ENCODE measurements around the gene LIMA1.
"Not testable (repeated sequence)": the region's sequence is repeated elsewhere in the genome, so short reads cannot be mapped to it uniquely, and the experiment has no call there.

Gene LIMA1

DNA sequence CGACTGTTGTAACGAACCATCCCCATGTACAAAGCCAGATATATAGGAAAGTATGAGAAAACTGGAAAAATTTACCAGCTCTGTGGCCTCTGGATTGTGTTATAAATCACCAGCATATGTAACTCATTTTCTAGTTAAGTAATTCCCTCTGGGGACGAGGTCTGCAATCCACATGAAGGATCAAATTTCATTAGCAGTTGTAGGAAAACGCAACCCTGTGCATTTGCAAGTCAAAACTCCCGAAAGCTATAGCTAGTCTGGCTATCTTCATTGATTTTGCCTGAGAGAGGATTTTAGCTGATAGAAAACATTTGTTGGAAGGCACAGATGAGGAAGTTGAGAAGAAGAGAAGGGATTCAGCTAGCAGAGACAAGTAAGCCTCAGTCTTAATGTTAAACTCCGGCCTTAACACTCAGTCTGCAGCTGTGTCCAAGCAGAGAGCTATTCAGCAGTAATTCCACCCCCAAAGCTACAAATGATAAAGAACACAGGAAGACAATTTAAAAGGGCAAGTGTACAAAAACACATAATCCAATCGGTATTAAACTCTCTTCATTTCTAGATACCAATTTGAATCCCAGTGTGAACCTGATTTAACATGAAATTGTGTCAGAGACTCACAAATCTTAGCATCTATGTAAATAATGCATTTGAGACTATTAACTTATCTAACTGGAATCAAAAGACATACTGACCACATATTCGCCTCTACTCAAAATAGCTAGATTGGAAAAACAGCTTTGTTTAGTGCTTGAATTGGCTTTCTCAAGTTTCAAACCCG lies 61.9 kb downstream of the LIMA1 start:
- peaks cover 21% of the 10 kb centered on the region for H3K4me1 ChIP-seq (ENCODE audit: control insufficient read depth, insufficient read depth, low read length)
- no peaks in the 10 kb centered on the region for H3K27me3 ChIP-seq (ENCODE audit: control insufficient read depth, insufficient read depth, low read length)
- H3K9ac ChIP-seq (ENCODE audit: low read length), result peak overlapping the region; percentile 56
- no peaks in the 10 kb centered on the region for H3K9me3 ChIP-seq (ENCODE audit: control insufficient read depth, low read length)
- H3K4me3 ChIP-seq (ENCODE audit: low read length), result peak overlapping the region; percentile 32
- H3K36me3 ChIP-seq (ENCODE audit: control insufficient read depth, insufficient read depth, low read length), result no peaks in the 10 kb centered on the region

DNA sequence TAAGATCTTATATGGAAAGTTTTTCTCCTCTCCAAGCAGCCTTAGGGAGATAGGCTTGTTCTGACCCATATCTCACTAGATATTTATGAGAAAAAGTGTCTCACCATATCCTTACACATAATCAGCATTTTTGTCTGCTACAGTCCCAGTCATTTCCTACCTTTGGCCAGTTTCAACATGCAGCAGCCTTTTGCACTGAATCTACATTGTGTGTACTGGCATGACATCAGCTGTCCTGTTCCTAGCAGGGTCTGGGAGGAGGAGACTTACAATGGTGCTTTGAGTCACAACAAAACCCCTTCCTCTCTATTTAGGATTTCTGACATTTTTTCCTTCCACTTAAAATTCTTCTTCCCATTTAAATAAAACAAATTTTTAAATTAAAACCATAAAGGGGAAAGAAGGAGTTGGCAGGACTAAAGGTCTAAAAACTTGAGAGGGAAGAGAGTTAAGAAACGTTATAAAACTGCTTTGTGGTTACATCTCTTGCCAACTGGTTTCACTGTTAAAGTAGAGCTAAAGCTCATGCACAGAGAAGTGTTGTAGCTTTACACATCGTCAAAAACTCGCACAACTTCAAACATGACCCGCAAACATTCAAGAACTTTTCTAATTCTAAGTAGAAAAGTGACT lies 62.8 kb downstream of the LIMA1 start:
- no peaks in the 10 kb centered on the region for H3K27me3 ChIP-seq (ENCODE audit: control insufficient read depth, insufficient read depth, low read length)
- no peaks in the 10 kb centered on the region for H3K36me3 ChIP-seq (ENCODE audit: control insufficient read depth, insufficient read depth, low read length)
- H3K4me3 ChIP-seq (ENCODE audit: low read length), result peak overlapping the region; percentile 32
- no peak overlapping the region for H3K9ac ChIP-seq (ENCODE audit: low read length)
- H3K9me3 ChIP-seq (ENCODE audit: control insufficient read depth, low read length), result no peaks in the 10 kb centered on the region
- H3K4me1 ChIP-seq (ENCODE audit: control insufficient read depth, insufficient read depth, low read length), result peaks cover 21% of the 10 kb centered on the region

DNA sequence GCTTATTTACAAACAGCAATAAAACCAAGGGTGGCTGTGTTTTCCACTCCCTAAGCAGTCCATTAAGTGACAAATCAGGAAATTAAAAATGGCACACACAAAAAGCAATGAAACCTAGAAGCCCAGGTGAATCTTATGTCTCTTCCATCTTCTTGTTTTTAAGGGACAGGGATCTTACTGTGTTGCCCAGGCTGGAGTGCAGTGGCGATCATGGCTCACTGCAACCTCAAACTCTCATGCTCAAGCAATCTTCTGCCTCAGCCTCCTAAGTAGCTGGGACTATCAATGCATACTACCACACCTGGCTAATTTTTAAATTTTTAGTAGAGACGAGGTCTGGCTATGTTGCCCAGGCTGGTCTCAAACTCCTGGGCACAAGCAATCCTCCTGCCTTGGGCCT lies 63.8 kb downstream of the LIMA1 start:
- Histone ChIP-seq H3K4me1 (ENCODE audit: control insufficient read depth, insufficient read depth, low read length) (peaks cover 20% of the 10 kb centered on the region), H3K4me3 (ENCODE audit: low read length) (no peak overlapping the region), H3K9ac (ENCODE audit: low read length) (no peak overlapping the region), H3K36me3 (ENCODE audit: control insufficient read depth, insufficient read depth, low read length) (no peaks in the 10 kb centered on the region), H3K9me3 (ENCODE audit: control insufficient read depth, low read length) (no peaks in the 10 kb centered on the region), H3K27me3 (ENCODE audit: control insufficient read depth, insufficient read depth, low read length) (no peaks in the 10 kb centered on the region)

DNA sequence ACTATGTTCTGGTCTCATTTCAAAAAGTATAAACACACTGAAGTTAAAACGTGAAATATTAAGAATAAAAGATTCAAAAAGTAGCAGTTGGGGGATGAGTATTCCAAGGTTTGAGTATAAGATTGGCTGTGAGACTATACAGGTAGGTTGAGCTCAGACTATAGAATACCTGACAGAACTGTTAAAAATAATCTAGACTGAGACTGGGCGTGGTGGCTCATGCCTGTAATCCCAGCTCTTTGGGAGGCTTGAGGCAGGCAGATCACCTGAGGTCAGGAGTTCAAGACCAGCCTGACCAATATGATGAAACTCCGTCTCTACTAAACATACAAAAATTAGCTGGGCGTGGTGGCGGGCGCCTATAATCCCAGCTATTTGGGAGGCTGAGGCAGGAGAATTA lies 64.3 kb downstream of the LIMA1 start:
- H3K36me3 ChIP-seq (ENCODE audit: control insufficient read depth, insufficient read depth, low read length); H3K4me3 ChIP-seq (ENCODE audit: low read length); H3K9me3 ChIP-seq (ENCODE audit: control insufficient read depth, low read length); H3K27me3 ChIP-seq (ENCODE audit: control insufficient read depth, insufficient read depth, low read length); H3K9ac ChIP-seq (ENCODE audit: low read length): not testable (repeated sequence)
- H3K4me1 ChIP-seq (ENCODE audit: control insufficient read depth, insufficient read depth, low read length), result peaks cover 15% of the 10 kb centered on the region

DNA sequence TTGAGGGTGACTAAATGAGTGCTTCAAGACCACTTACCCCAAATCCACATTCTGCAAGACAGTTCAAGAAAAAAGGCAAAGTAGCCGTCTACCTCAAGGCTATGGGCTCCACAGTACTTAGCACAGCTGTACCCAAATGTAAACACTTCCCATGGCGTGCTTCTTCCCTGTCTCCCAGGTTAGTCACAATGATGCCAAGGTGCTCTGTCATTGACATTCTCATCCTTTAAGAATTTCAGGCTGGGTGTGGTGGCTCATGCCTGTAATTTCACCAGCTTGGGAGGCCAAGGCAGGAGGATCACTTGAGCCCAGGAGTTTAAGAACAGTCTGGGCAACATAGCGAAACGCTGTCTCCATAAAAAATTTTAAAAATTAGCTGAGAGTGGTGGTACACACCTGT lies 64.9 kb downstream of the LIMA1 start:
- Histone ChIP-seq H3K9me3 (ENCODE audit: control insufficient read depth, low read length) (no peaks in the 10 kb centered on the region), H3K36me3 (ENCODE audit: control insufficient read depth, insufficient read depth, low read length) (no peaks in the 10 kb centered on the region), H3K9ac (ENCODE audit: low read length) (no peak overlapping the region), H3K27me3 (ENCODE audit: control insufficient read depth, insufficient read depth, low read length) (no peaks in the 10 kb centered on the region), H3K4me3 (ENCODE audit: low read length) (no peak overlapping the region), H3K4me1 (ENCODE audit: control insufficient read depth, insufficient read depth, low read length) (peaks cover 11% of the 10 kb centered on the region)

DNA sequence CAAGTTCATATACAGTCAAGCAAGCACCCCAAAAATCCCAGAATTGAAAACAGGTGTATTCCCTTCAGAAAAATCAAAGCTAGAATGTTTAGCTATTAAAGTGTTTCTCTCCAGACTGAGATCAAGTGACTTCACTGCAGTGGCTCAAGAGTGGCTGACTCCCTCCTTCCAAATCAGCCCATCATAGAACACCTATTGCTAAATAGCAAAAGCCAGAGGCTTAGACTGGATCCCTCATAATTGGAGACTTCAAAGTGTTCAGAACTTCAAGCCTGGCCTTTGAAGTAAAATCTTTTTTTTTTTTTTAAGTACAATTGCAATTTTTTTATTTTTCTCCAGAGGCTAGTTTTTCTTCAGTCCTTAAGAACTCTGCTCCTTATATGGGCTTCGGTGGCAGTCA lies 66.1 kb downstream of the LIMA1 start:
- Histone ChIP-seq H3K4me1 (ENCODE audit: control insufficient read depth, insufficient read depth, low read length) (peaks cover 2% of the 10 kb centered on the region), H3K9ac (ENCODE audit: low read length) (no peak overlapping the region), H3K27me3 (ENCODE audit: control insufficient read depth, insufficient read depth, low read length) (no peaks in the 10 kb centered on the region), H3K4me3 (ENCODE audit: low read length) (no peak overlapping the region), H3K9me3 (ENCODE audit: control insufficient read depth, low read length) (no peaks in the 10 kb centered on the region), H3K36me3 (ENCODE audit: control insufficient read depth, insufficient read depth, low read length) (peaks cover 3% of the 10 kb centered on the region)

DNA sequence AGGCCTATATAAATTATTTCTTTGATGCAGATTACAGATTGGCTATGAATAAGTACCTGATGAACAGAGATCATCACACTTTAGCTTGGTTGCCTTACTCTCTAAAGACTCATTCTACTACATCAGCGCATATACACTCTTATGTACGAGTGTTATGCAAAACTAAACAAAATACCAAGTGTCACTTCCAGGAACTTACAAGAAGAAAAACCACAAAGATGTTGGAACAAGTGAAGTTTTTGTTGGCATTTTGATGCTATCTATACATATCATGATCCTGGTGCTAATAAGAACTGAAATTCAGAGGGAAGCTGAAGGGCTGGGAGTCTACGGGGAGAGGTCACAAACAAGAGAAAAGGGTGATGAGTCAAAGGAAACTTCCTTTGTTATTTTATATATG lies 68.3 kb downstream of the LIMA1 start:
- Histone ChIP-seq H3K9me3 (ENCODE audit: control insufficient read depth, low read length) (no peaks in the 10 kb centered on the region), H3K9ac (ENCODE audit: low read length) (no peak overlapping the region), H3K4me1 (ENCODE audit: control insufficient read depth, insufficient read depth, low read length) (peaks cover 3% of the 10 kb centered on the region), H3K4me3 (ENCODE audit: low read length) (no peak overlapping the region), H3K36me3 (ENCODE audit: control insufficient read depth, insufficient read depth, low read length) (peaks cover 3% of the 10 kb centered on the region), H3K27me3 (ENCODE audit: control insufficient read depth, insufficient read depth, low read length) (no peaks in the 10 kb centered on the region)

DNA sequence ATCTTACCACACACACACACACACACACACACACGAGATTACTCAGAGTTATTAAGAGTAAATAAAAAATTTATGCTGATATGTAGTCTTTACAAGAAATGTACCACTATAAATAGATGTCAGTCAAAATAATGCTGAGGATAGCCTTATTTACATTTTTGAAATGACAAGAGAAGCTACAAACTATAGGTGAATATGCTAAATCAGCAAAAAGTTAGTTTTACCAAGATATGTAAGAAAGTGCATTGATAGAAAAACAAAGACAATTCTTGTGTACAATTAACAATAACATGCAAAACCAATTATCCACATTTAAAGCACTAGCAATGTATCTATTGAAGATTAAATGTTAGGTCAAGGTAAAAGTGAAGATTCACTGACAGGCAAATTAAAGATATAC lies 69.3 kb downstream of the LIMA1 start:
- H3K4me1 ChIP-seq (ENCODE audit: control insufficient read depth, insufficient read depth, low read length), result peaks cover 3% of the 10 kb centered on the region

DNA sequence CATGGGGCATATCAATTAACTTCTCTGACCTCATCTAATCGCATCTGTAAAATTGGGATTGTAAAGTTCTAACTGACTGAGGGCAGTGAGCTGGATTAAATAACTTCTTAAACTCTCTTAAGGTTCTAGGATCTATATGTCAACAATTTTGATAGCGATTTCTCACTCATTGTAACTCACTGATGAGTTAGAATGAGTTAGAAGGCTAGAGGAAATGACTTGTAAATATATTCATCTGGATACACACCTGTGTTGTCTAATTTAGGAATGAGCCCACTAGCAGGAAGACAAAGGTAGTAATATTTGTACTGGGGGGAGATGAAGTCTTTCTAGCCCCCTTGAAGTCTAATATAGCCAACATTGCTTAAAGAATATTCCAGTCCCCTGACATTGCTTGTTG lies 69.9 kb downstream of the LIMA1 start:
- Histone ChIP-seq H3K4me1 (ENCODE audit: control insufficient read depth, insufficient read depth, low read length) (peaks cover 3% of the 10 kb centered on the region), H3K27me3 (ENCODE audit: control insufficient read depth, insufficient read depth, low read length) (no peaks in the 10 kb centered on the region), H3K4me3 (ENCODE audit: low read length) (no peak overlapping the region), H3K36me3 (ENCODE audit: control insufficient read depth, insufficient read depth, low read length) (peaks cover 3% of the 10 kb centered on the region), H3K9me3 (ENCODE audit: control insufficient read depth, low read length) (no peaks in the 10 kb centered on the region), H3K9ac (ENCODE audit: low read length) (no peak overlapping the region)

More for the DNA sequence above, 69.3 kb downstream of the LIMA1 start:
- no peak overlapping the region for H3K9ac ChIP-seq (ENCODE audit: low read length)
- H3K36me3 ChIP-seq (ENCODE audit: control insufficient read depth, insufficient read depth, low read length), result peaks cover 3% of the 10 kb centered on the region
- H3K4me3 ChIP-seq (ENCODE audit: low read length), result no peak overlapping the region
- no peaks in the 10 kb centered on the region for H3K9me3 ChIP-seq (ENCODE audit: control insufficient read depth, low read length)
- no peaks in the 10 kb centered on the region for H3K27me3 ChIP-seq (ENCODE audit: control insufficient read depth, insufficient read depth, low read length)

DNA sequence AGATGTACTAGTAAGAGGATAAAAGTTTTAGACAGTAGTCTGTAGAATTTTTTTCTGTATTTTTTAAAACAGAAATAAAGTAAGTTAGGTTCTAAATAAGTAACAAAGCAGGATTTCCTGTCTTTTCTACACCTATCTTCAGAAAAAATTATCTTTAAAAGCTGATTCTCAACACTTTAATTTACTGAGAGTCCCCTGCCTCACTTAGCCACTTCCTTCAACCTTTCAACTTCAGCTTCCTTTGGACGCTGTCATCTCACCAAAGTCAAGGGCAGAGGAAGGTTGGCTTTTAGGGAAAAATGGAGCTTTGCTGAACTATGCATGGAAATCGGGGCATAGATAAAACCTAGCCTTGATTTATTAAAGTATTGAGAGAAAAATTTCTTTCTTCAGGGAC lies 71.3 kb downstream of the LIMA1 start:
- Histone ChIP-seq H3K4me1 (ENCODE audit: control insufficient read depth, insufficient read depth, low read length) (peaks cover 3% of the 10 kb centered on the region), H3K4me3 (ENCODE audit: low read length) (no peak overlapping the region), H3K9me3 (ENCODE audit: control insufficient read depth, low read length) (no peaks in the 10 kb centered on the region), H3K9ac (ENCODE audit: low read length) (no peak overlapping the region), H3K36me3 (ENCODE audit: control insufficient read depth, insufficient read depth, low read length) (peaks cover 3% of the 10 kb centered on the region), H3K27me3 (ENCODE audit: control insufficient read depth, insufficient read depth, low read length) (no peaks in the 10 kb centered on the region)

DNA sequence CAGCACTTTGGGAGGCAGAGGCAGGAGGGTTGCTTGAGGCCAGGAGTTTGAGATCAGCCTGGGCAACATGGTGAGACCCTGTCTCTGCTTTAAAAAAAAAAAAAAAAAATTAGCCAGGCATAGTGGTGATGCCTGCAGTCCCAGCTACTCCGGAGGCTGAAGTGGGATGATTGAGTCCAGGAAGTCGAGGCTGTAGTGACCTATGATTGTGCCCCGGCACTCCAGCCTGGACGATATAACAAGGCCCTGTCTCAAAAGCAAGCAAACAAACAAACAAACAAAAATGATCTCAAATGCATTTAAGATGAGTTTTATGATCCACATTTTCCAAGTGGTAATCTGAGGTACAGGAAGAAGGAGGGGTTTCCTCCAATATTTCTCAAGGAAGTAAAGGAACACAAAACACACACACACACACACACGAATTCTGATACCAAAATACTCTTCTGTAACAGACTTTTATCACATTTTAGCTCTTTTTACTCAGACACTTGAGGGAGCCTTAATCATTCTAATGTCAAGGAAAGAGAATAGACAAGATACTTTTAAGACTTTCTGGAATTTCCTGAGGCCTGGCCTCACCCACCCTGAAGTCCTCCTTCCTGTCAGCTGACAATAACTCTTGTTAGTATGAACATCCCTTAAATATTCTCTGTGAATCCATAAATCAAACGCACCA lies 71.8 kb downstream of the LIMA1 start:
- Histone ChIP-seq H3K9me3 (ENCODE audit: control insufficient read depth, low read length) (no peaks in the 10 kb centered on the region), H3K9ac (ENCODE audit: low read length) (no peak overlapping the region), H3K4me3 (ENCODE audit: low read length) (no peak overlapping the region), H3K4me1 (ENCODE audit: control insufficient read depth, insufficient read depth, low read length) (peaks cover 3% of the 10 kb centered on the region), H3K36me3 (ENCODE audit: control insufficient read depth, insufficient read depth, low read length) (peaks cover 3% of the 10 kb centered on the region), H3K27me3 (ENCODE audit: control insufficient read depth, insufficient read depth, low read length) (no peaks in the 10 kb centered on the region)

DNA sequence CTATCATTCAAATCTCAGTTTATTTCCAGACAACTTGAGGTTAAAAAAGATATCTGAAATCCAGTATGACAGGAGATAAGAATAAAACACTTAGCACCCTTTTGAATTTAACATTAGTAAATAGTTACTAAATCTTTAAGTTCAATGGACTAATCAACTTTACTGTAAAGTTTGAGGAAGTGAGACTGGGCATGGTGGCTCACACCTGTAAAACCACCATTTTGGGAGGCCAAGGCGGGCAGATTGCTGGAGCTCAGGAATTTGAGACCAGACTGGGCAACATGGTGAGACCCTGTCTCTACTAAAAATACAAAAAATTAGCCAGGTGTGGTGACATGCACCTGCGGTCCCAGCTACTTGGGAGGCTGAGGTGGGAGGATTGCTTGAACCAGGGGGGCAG lies 75.9 kb downstream of the LIMA1 start:
- no peaks in the 10 kb centered on the region for H3K9me3 ChIP-seq (ENCODE audit: control insufficient read depth, low read length)
- H3K4me3 ChIP-seq (ENCODE audit: low read length), result no peak overlapping the region
- H3K4me1 ChIP-seq (ENCODE audit: control insufficient read depth, insufficient read depth, low read length), result peaks cover 10% of the 10 kb centered on the region
- no peaks in the 10 kb centered on the region for H3K27me3 ChIP-seq (ENCODE audit: control insufficient read depth, insufficient read depth, low read length)
- no peaks in the 10 kb centered on the region for H3K36me3 ChIP-seq (ENCODE audit: control insufficient read depth, insufficient read depth, low read length)
- H3K9ac ChIP-seq (ENCODE audit: low read length), result no peak overlapping the region

All from mucosa of stomach (tissue), 1 donor.